HG03066 (cell line): ENCODE results near the gene CEP44.
A peak's percentile ranks its signal among the peaks of the same experiment; 100 is the strongest.
"Not testable (repeated sequence)": the region's sequence is repeated elsewhere in the genome, so short reads cannot be mapped to it uniquely, and the experiment has no call there.

ENCODE experiments used
- ATAC-seq: cut with Tn5 transposase; IDR thresholded peaks from one replicate; pipeline ENCODE4 v1.9.1; 2021; ENCODE audit warnings: low read depth; ENCODE audit not compliant: unreplicated experiment

CEP44 gene

DNA sequence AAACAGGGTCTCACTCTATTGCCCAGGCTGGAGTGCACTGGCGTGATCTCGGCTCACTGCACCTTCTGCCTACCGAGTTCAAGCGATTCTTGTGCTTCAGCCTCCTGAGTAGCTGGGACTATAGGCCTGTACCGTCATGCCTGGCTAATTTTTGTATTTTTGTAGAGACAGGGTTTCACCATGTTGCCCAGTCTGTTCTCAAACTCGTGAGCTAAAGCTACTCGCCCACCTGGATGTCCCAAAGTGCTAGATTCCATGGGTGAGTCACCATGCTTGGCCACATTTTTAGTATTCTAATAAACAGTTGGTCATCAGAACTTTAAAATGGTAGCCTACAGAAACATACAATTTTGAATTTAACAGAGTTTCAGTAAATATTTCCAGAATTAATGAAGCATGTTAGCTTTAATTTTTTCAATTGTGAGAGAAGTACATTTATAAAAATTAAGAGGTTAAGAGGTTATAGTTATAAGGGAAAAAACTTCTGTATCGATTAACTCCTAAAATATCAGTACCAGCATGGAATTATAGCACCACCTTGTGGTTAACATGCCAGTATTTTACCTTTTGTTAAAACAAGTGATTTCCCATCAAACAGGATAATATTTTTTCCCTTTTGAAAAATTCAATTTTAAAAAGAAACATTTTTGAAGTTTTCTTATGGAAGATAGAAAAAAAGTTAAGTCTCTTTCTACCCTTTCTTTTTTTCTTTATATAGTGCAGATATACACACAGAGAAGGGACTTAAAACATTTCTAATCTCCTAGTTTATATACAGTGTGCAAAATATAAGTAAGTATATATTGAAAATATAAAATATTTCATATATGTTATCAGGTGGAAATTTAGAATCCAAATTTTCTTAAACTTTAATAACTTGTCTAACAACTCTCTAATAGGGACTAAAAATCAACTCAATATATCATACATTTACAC, 35.4 kb downstream of the CEP44 start:
- no peak for ATAC-seq

DNA sequence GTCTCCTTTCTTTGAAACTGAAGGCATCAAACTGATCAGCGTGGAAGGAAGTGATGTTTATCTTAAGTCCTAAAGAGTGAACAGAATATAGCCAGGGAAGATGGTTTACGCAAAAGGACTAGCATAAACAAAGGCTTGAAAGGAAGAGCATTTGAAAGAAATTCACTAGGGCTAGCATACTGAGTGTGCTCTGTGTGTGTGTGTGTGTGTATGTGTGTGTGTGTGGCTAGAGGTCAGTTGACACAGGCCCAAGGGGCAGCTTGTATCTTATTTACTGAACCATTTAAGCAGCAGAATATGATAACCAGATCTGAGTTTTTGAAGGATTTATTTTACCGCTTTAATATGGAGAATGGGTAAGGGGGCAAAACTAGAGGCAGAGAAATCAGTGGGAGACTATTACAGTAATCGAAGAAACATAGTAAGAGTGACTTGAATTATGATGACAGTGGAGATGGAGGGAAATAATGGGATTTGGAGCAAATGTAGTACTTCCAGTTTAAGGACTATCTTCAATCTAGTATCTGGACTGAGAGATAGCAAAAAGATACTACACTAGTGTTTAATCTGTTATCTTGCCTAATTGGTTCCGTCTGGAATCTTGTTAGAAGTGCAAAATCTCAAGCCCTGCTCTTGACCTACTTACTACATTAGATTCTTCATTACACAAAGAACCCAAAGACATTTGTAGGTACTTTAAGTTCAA, 36.9 kb downstream of the CEP44 start:
- no peak for ATAC-seq

DNA sequence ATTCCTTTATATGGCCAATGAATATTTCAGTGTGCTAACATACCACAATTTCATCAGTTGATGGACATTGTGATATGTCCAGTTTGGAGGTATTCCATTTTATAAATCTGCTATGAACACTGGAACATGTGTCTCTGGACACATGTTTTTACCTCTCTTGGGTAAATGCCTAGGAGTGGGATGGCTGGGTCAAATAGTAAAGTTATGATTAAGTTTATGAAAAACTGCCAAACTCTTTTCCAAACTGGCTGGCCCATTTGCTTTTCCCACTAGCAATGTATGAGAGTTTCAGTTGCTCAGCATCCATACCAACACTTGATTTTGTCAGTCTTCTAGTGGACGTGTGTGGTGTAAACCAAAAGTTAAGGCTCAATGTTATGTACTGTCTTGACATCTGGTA, 40.5 kb downstream of the CEP44 start:
- ATAC-seq = no peak

DNA sequence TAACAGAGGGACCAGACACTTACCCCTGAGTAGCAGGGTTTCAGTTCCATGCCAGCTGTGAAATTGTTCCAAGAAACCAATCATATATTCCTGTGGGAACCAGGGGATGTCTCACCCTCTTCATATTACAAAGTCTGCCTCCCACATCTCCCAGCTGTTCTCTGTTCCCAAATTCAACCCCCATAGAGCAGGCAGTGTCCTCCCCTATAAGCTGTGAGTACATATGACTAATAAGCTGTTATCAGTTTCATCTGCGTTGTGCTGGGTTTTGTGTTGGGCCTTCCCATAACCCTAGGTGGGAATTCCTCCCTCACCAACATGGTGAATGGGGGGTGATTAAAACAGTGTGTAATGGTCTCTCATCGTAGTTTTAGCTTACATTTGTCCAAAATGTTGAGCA, 41.0 kb downstream of the CEP44 start:
- ATAC-seq = no peak

DNA sequence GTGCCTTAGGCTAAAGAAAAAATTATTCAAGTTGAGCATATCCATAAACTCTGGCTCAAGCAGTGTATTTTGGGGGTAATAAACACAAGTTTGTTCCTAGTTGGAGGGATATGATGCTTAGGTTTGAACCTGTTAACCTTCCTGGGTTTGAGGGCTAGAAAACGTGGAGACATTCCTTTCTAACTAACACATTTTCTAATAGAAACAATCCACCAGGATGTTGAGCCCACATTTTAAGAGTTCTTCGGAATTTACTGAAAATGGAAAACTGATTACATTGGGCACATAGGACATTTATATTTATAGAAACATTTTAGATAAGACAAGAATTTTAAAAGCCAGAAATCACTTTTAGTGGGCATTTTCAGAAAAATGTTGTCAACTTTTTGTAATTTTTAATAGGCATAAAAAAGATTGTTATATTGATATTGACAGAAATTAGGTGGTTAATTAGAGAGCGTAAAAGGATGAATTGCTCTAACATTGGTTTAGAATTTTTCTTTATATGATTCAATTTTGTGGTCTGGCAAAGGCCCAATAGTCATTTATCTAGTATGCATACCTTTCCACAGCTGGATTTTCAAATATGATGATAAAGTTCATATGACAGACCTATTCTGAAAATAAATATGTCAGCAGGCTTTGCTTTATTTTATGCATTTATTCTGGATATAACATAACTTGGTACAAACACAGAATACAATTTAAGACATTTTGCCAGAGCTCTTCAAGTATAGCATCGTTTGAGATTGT, 49.2 kb downstream of the CEP44 start:
- no peak for ATAC-seq

DNA sequence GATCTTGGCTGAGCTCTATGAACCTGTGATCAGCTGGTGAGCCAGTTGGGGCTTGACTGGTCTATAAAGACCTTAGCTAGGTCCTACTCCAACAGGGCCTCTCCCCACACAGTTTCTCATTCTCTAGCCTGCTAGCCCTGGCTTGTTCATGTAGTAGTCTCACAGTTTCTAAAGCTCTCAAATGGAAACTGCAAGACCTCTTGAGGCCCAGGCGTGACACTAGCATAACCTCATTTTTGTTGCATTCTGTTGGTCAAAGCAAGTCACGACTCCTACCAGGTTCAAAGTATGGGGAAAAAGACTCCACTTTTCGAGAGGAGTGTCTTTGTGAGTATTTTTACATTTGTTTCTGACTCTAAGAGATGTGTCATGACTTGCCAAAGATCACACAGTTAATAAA, 50.9 kb downstream of the CEP44 start:
- ATAC-seq = peak; percentile 99

DNA sequence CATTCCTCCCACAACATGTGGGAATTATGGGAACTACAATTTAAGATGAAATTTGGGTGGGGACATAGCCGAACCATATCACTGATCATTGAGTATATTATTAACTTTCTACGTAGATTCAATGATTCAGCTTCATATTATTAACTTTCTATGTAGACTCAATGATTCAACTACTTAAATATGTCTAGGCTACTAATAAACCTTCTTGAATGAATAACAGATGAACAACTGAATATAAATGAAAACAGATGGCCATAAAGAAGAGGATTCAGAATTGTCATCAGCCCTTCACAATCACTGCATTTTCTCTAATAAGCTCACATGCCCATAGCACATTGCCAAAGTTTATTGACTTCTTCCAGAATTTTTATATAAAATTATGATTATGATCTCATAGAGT, 57.0 kb downstream of the CEP44 start:
- ATAC-seq = no peak

DNA sequence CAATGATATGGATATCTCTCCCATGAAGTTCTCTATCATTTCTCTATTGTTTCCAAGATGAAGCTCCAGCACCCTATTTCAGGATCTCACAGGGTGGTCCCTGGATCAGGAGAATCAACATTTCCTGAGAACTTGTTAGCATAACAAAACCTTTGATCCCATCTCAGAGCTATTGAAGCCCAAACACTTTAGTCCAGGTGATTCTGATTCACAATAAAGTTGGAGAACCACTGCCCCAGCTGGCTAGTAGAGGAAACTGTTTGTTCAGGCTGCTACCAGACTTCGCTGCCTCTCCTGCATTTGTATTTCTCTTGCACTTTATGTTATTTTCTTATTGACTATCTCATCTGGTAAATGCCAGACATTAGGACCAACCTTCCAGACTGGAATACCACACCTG, 65.4 kb downstream of the CEP44 start:
- ATAC-seq = no peak

DNA sequence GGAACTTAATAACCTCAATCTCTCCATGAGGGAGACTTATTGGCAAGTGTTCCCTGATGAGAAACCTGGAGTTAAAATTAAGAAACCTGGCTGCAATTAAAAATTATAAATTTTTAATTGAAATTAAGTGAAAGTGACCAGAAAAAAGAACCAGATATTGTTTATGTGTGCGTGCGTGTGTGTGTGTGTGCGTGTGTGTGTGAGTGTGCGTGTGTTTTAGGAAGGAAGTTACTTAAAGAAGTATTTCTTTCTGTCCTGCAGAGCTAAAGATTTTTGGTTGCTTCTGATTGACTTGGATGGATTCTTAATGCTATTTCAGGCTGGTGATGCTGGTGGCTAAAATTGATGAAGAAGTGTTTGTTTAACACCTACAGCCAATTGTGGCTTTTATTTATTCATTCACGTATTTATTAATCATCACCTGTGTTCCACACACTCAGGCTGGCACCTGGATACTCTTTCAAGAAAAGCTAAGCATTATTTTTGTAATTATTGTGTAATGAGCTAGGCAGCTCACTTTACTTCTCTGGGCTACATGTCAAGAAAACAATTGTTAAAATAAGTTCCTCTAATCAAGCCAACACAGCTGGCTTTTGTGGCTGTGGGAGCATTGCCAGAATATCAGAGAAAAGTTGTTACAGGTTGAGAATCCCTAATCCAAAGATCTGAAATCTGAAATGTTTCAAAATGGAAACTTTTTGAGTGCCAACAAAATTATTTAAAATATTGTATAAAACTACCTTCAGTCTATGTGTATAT, 68.5 kb downstream of the CEP44 start:
- no peak for ATAC-seq

DNA sequence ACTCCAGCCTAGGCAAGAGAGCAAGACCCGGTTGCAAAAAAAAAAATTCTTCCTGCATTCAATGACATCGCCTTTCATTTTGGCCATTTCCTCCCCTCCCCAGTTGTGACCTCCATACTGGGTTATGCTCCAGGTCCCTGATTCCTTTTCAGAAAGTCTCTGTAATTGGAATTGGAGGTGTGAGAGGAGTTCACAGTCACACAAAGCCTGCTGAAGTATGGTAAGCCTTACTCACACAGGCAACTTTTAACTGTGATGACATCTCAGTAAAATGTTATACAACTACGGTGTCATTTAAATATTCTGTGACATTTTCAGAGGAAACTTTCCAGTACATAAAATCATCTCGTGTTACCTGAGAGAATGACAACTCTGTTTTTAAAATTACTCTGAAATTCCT, 73.6 kb downstream of the CEP44 start:
- ATAC-seq = no peak

DNA sequence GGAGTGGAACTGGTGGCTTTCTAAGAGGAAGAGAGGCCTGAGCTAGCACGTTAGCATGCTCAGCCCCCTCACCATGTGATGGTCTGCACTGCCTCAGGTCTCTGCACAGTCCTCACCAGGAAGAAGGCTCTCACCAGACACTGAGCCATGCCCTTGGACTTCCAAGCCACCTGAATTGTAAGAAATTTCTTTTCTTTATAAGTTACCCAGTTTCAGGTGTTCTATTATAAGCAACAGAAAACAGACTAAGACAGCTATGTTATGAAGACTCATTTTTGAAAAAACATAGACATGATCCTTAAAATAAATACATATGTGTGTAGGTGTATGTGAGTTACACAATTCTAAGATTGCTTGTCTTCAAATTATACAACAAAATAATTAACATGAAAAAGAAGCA, 74.7 kb downstream of the CEP44 start:
- peak; percentile 45 for ATAC-seq

DNA sequence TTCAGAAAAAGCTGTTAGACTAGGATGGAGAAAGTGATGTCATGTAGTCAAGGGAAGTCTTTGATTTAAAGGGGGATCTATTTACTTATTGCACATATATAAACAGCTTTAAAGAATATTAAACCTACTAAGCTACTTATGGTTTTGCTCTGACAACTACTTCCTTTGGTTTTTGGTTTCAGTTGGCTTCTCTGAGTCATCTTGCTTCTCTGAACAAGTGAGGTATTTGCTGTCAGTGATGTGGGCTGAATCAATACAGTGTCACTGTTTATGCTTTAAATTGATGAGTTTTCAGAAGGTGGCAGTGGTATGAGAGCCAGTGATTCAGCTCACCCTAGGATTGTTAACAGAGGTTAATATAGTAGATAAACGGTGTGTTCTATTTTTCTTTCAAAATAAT, 75.1 kb downstream of the CEP44 start:
- peak; percentile 97 for ATAC-seq

DNA sequence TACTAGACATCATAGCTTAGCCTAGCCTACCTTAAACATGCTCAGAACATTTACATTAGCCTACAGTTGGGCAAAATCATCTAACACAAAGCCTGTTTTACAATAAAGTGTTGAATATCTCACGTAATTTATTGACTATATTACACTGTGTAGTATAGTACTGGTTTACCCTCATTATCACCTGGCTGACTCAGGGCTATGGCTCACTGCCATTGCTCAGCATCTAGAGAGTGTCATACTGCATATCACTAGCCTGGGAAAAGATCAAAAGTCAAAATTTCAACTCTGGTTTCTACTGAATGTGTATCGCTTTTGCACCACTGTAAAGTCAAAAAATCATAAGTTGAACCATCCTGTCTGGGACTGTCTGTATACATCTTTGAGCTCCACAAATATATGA, 78.6 kb downstream of the CEP44 start:
- ATAC-seq = no peak

DNA sequence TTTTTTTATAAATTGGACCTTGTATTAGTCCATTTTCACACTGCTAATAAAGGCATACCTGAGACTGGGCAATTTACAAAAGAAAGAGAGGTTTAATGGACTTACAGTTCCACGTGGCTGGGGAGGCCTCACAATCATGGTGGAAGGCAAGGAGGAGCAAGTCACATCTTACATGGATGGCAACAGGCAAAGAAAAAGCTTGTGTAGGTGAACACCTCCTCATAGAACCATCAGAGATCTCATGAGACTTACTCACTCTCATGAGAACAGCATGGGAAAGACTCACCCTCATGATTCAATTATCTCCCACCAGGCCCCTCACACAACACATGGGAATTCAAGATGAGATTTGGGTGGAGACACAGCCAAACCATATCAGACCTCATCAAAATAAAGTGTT, 80.1 kb downstream of the CEP44 start:
- ATAC-seq = not testable (repeated sequence)

DNA sequence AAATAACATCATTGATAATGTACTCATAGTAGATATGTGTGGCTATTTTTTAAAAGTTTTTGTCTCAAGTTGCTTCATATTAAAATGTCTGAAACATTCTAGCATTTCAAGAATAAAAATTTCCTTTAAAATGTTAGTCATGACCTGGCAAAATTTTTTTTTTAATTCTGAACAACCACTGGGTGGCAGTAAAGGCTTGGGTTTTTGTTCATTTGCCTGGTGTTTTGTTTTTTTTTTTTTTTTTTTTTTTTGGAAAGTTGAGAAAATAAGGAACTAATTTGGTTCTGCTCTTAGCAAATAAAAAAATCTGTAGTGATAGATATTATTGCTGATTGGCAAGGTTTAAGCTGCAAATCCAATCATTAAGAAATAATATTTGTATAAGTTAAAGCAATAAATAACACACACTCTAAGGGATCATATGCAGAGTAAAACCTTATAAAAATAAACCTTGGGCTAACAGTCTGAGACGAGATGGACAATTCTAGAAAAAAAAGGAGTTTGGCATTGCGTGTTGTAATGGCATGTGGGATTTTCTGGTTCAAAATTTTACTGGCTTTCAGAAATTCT, 81.4 kb downstream of the CEP44 start:
- no peak for ATAC-seq

DNA sequence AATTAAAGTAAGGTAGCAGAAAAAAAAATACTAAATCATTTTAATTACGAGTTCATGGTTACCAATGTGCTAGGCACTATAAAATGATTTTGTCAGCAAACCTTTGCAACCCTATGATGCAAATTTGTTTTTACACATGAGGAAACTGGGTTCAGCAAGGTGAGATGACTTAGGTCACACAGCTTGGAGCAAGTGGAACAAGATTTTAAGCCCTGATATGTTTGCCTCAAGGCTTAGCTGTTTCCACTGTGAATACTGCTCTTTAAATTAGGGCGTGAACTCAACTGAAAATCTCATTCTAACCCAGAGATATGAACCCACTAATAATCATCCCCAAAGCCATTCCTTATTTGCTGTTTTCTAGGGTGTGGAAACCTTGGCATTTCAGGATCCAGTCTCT, 86.3 kb downstream of the CEP44 start:
- ATAC-seq = no peak

DNA sequence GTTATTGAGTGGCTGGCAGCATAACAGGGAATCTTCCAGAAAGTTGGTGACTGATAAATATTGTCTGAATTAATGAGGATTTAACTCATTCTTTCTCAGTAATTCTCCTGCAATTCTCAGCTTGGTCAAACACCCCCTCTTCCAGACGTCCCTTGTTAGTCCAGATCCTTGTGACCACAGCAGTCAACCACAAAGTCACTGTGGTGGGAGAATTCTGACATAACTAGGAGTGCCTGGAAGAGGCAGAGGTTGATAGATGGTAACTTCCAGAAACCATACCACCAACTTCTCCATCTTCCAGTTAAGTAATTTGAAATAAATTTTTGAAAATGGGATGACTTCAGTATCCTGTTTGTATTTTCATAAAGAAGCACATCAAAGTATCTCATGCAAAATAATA, 90.1 kb downstream of the CEP44 start:
- ATAC-seq = no peak

DNA sequence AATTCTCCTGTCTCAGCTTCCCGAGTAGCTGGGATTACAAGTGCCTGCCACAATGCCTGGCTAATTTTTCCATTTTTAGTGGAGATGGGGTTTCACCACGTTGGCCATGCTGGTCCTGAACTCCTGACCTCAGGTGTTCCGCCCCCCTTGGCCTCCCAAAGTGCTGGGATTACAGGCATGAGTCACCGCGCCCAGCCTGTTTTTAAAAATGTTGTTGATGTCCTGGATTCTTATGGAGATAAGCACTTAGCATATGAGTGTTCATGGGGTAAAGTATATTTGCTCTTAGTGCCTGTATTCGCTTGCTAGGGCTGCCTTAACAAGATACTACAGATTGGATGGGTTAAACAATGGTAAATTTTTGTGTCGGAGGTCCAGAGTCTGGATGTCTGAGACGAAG, 91.7 kb downstream of the CEP44 start:
- no peak for ATAC-seq

DNA sequence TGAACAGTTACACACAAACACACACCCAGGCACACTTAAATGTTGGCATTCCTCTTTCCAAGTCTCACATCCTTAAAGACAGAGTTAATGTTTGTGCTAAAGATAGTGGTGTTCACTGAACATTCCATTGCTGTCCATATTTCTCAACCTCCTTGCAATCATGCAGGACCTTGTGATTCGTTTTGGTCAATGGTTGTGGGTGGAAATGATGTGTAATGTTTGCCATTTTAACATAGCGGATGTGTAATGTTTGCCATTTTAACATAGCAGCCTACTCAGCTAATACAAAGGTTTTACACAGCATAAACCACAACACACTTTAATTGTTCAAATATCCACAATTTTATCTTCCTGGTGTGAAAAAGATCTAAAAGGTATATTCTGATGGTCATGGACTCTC, 93.9 kb downstream of the CEP44 start:
- no peak for ATAC-seq

DNA sequence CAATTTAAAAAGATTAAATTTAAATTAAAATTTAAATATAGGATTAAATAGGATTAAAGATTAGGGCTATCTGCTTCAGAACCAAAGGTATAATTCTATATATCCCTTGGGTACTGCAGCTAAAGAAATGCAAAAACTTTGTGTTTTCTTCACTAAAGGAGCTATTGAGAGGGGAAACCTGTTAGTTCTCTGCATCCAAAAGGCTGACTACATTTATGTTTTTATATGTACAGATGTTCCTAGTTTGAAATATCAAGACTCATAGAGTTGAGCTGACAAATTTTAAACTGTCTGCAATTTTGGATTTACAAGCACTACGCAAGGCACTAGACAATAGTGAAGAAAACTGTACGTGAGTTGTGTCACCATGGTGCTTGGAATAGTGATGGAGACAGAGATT, 95.2 kb downstream of the CEP44 start:
- no peak for ATAC-seq
